Measurements from ENCODE around the gene TFDP1. TPM values are rescaled to one million over a fixed set of nuclear protein-coding genes. Genes with fewer than 3 reads are reported as not detected.

TFDP1 gene
- total RNA-seq, 2 experiments from 2014 or later, result 17.6 to 20.0 TPM

- H3K4me1 Mint-ChIP-seq (ENCODE audit: low read depth), result peaks cover under 1% of the 10 kb centered on the region
- Histone ChIP-seq H3K27me3 (ENCODE audit: control insufficient read depth in 1 of 2, insufficient read depth in 2 of 2, low read length in 2 of 2) (peaks cover 0 to 9% of the 10 kb centered on the region in 2 experiments), H3K4me3 (ENCODE audit: low read length) (no peak overlapping the region), H3K27ac (ENCODE audit: low read depth in 1 of 2, low read length in 2 of 2) (no peak overlapping the region), H3K36me3 (ENCODE audit: insufficient read depth, low read length) (no peaks in the 10 kb centered on the region), H3K4me1 (ENCODE audit: insufficient read depth, low read length) (no peaks in the 10 kb centered on the region), H3K9me3 (ENCODE audit: control insufficient read depth in 1 of 2, insufficient read depth in 1 of 2, low read length in 2 of 2) (no peaks in the 10 kb centered on the region)
- no peak for TF ChIP-seq CTCF (IDR thresholded peaks at IDR 0.05)
- intact Hi-C loops (cut with DNase I, micrococcal nuclease), result no loop called here
- CTCF ChIA-PET, result no interaction called here
- no peak overlapping the region for H3K4me3 Mint-ChIP-seq
- DNase-seq (no peak), ATAC-seq (ENCODE audit: poor library complexity) (no peak)
- H3K27ac Mint-ChIP-seq, result no peak overlapping the region
- no peaks in the 10 kb centered on the region for H3K36me3 Mint-ChIP-seq (ENCODE audit: low read depth)
- H3K9me3 Mint-ChIP-seq, result no peaks in the 10 kb centered on the region
- POLR2A ChIA-PET, result no interaction called here
- H3K27me3 Mint-ChIP-seq, result peaks cover 20% of the 10 kb centered on the region
Measured at GRCh38 chr13:113567681-113568080, 16.9 kb upstream of the TFDP1 start.

- peaks cover 12% of the 10 kb centered on the region for H3K27me3 Mint-ChIP-seq
- ATAC-seq (ENCODE audit: poor library complexity), result no peak
Measured at GRCh38 chr13:113573065-113573464, 11.5 kb upstream of the TFDP1 start.

GRCh38 chr13:113576597-113576996 lies 8.0 kb upstream of the TFDP1 start:
- POLR2A ChIA-PET, result no interaction called here
- intact Hi-C loops (cut with DNase I, micrococcal nuclease), result no loop called here
- H3K27ac Mint-ChIP-seq, result no peak overlapping the region

More at GRCh38 chr13:113573065-113573464, 11.5 kb upstream of the TFDP1 start:
- no peak for TF ChIP-seq CTCF (IDR thresholded peaks at IDR 0.05)
- Histone ChIP-seq H3K27ac (ENCODE audit: low read depth in 1 of 2, low read length in 2 of 2) (no peak overlapping the region), H3K4me3 (ENCODE audit: low read length) (no peak overlapping the region), H3K27me3 (ENCODE audit: control insufficient read depth in 1 of 2, insufficient read depth in 2 of 2, low read length in 2 of 2) (peaks cover 4 to 9% of the 10 kb centered on the region in 2 experiments), H3K9me3 (ENCODE audit: control insufficient read depth in 1 of 2, insufficient read depth in 1 of 2, low read length in 2 of 2) (peaks cover 0 to 16% of the 10 kb centered on the region in 2 experiments), H3K4me1 (ENCODE audit: insufficient read depth, low read length) (no peaks in the 10 kb centered on the region), H3K36me3 (ENCODE audit: insufficient read depth, low read length) (no peaks in the 10 kb centered on the region)
- Mint-ChIP-seq H3K9me3 (peaks cover 7% of the 10 kb centered on the region), H3K4me1 (ENCODE audit: low read depth) (no peaks in the 10 kb centered on the region), H3K4me3 (no peak overlapping the region), H3K27ac (no peak overlapping the region), H3K36me3 (ENCODE audit: low read depth) (no peaks in the 10 kb centered on the region)
- DNase-seq, result no peak
- CTCF ChIA-PET, result no interaction called here
- intact Hi-C loops (cut with DNase I, micrococcal nuclease), result no loop called here
- POLR2A ChIA-PET, result no interaction called here

More at GRCh38 chr13:113576597-113576996, 8.0 kb upstream of the TFDP1 start:
- Histone ChIP-seq H3K4me3 (ENCODE audit: low read length) (no peak overlapping the region), H3K36me3 (ENCODE audit: insufficient read depth, low read length) (no peaks in the 10 kb centered on the region), H3K9me3 (ENCODE audit: control insufficient read depth in 1 of 2, insufficient read depth in 1 of 2, low read length in 2 of 2) (peaks cover 0 to 16% of the 10 kb centered on the region in 2 experiments), H3K27me3 (ENCODE audit: control insufficient read depth in 1 of 2, insufficient read depth in 2 of 2, low read length in 2 of 2) (peaks cover 0 to 4% of the 10 kb centered on the region in 2 experiments), H3K4me1 (ENCODE audit: insufficient read depth, low read length) (no peaks in the 10 kb centered on the region), H3K27ac (ENCODE audit: low read depth in 1 of 2, low read length in 2 of 2) (no peak overlapping the region)
- H3K4me1 Mint-ChIP-seq (ENCODE audit: low read depth), result no peaks in the 10 kb centered on the region
- peaks cover 9% of the 10 kb centered on the region for H3K27me3 Mint-ChIP-seq
- H3K4me3 Mint-ChIP-seq, result no peak overlapping the region
- no peak for ATAC-seq (ENCODE audit: poor library complexity)
- no peak for TF ChIP-seq CTCF (IDR thresholded peaks at IDR 0.05)
- peaks cover 7% of the 10 kb centered on the region for H3K9me3 Mint-ChIP-seq
- no peaks in the 10 kb centered on the region for H3K36me3 Mint-ChIP-seq (ENCODE audit: low read depth)
- CTCF ChIA-PET, result no interaction called here
- no peak for DNase-seq

Data from CD4-positive, alpha-beta T cell (primary cell).